ENCODE results near the gene G6PC3.

The G6PC3 gene

DNA sequence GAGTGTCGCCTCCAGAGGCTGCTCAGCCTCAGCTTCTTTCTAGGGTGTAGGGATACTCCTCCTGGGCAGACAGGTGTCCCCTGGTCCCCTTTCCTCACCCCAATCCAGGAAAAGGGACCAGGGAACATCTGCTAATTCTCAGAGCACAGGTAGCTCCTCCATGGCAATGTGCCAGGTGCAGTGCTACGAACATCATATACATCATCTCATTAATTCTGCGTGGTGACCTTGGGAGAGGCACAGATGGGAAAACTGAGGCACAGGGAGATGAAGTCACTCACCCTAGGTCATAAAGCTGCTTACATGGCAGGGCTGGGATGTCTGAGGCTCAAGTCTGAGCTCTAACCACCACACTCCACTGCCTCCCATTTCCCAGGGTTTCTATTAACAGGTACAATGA lies 41.2 kb downstream of the G6PC3 start:
- H3K4me3 ChIP-seq (ENCODE audit: low read depth, low read length) = no peak overlapping the region
- in situ Hi-C loops (cut with HindIII; ENCODE audit: low sequenced_read_pairs) = no loop called here
- TF ChIP-seq, protein P1, sequence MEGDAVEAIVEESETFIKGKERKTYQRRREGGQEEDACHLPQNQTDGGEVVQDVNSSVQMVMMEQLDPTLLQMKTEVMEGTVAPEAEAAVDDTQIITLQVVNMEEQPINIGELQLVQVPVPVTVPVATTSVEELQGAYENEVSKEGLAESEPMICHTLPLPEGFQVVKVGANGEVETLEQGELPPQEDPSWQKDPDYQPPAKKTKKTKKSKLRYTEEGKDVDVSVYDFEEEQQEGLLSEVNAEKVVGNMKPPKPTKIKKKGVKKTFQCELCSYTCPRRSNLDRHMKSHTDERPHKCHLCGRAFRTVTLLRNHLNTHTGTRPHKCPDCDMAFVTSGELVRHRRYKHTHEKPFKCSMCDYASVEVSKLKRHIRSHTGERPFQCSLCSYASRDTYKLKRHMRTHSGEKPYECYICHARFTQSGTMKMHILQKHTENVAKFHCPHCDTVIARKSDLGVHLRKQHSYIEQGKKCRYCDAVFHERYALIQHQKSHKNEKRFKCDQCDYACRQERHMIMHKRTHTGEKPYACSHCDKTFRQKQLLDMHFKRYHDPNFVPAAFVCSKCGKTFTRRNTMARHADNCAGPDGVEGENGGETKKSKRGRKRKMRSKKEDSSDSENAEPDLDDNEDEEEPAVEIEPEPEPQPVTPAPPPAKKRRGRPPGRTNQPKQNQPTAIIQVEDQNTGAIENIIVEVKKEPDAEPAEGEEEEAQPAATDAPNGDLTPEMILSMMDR (IDR thresholded peaks at IDR 0.05; ENCODE audit: low read depth, low read length, missing control alignments) = no peak
- no peak for DNase-seq (ENCODE audit: low read depth)

DNA sequence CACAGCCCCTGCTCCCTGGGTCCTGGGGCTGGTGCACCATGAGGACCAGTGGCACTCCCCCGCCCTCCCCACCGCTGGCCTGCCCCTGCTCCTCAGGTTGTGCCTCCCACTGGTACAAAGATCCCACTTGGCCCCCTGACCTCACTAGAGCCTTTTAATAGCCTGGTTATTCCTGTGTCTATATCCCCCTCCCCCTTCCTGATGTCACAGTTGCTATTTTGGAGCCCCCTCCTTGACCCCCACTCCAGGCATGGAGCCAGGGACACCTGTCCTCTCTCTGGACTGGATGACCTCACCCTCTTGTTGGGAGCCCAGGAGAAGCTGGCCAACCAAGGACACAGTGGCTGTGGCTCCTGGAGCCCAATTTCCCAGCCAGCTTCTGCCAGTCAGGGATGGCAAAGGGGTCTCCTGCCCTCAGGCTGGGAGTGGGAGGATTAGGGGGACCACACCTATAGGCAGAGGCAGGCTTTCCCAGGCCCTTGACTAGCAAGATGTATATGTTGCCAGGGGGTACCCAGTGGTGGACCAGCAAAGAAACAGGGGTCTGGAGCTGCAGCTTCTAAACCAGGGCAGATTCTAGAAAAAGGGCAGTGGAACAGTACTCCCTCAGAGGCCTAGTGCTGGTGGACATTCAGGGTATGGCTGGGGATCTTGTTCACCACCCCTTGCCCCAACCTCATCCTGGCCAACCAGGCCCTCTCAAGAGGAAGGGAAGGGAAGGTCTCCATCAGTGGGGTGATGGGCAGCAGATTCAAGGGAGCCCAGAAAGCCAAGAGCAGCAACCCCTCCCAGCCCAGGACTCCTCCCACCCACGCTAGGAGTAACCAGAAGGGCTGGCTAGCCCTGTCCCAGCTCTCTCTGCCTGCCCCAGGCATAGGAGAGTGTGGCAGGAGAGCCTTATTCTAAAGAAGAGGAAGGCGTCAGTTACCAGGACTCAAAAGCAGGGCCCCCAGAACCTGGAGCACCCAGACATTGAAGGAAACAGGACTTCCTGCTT lies 42.0 kb downstream of the G6PC3 start:
- TF ChIP-seq, protein P1 (IDR thresholded peaks at IDR 0.05; ENCODE audit: low read depth, low read length, missing control alignments) = no peak
- H3K4me3 ChIP-seq (ENCODE audit: low read depth, low read length) = no peak overlapping the region
- in situ Hi-C loops (cut with HindIII; ENCODE audit: low sequenced_read_pairs) = no loop called here
- DNase-seq (ENCODE audit: low read depth) = no peak

DNA sequence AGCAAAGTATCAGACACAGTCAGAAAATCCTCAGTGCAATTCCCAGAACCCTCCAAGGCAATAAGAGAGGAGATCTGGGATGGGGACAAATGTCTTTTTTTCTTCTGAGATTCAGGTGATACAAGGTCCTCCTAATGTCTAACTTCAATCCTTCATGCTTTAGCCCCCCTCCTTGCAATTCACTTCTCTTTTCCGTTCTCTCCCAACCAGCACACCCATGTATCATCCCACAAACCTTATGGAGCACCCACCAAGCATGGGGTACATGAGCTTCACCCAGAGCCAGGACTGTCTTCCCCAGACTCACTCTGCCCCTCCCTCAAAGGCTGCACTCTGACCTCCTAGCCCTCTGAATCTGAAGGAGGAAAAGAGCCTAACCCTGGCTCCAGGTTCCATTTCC lies 42.8 kb downstream of the G6PC3 start:
- H3K4me3 ChIP-seq (ENCODE audit: low read depth, low read length) = no peak overlapping the region
- TF ChIP-seq, protein P1 (IDR thresholded peaks at IDR 0.05; ENCODE audit: low read depth, low read length, missing control alignments) = no peak
- in situ Hi-C loops (cut with HindIII; ENCODE audit: low sequenced_read_pairs) = no loop called here
- no peak for DNase-seq (ENCODE audit: low read depth)

DNA sequence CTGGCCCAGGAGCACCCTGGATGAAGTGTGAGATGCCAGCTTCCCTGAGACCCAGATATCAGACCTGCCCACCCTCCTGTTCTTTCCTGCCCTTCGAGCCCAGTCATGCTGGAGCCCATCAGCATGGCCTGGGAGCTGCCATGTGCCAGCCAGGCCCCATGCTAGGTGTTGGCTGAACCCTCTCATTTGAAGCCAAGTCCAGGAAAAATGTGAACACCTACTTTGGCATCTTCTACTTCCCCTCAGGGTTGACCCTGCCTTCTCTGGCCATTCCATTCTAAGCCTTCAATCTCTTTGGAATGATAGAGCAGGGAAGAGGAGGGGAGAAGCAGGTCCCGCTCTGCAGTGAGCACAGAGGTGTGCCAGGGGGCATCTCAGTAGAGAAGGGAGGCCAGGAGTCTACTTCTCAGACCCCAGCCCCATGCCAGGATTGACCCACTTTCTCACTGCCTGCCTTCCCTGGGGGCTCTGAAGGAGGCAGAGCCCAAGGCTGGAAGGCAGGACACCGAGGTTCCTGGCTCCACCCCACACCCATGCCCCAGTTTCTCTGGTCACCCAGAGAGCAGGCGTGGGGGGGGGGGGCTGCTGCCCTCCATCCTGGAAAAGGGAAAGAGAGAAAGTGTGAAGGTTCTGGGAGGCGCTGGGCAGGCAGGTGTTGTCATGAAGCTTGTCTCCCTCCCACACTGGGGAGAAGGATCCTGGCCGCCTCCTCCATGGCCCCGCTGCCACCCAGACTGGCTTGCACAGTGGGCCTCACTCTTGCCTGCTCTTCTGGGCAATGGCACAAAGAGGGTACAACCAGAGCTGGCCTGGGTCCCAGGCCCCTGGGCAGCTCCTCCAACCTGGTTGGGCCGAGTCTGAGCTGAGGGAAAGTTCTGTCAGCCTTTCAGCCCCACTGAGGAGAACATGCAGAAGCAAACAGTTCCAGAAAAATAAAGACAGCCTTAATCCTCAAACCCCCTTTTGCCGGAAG lies 43.6 kb downstream of the G6PC3 start:
- no peak overlapping the region for H3K4me3 ChIP-seq (ENCODE audit: low read depth, low read length)
- in situ Hi-C loops (cut with HindIII; ENCODE audit: low sequenced_read_pairs) = no loop called here
- TF ChIP-seq, protein P1 (IDR thresholded peaks at IDR 0.05; ENCODE audit: low read depth, low read length, missing control alignments) = no peak
- no peak for DNase-seq (ENCODE audit: low read depth)

DNA sequence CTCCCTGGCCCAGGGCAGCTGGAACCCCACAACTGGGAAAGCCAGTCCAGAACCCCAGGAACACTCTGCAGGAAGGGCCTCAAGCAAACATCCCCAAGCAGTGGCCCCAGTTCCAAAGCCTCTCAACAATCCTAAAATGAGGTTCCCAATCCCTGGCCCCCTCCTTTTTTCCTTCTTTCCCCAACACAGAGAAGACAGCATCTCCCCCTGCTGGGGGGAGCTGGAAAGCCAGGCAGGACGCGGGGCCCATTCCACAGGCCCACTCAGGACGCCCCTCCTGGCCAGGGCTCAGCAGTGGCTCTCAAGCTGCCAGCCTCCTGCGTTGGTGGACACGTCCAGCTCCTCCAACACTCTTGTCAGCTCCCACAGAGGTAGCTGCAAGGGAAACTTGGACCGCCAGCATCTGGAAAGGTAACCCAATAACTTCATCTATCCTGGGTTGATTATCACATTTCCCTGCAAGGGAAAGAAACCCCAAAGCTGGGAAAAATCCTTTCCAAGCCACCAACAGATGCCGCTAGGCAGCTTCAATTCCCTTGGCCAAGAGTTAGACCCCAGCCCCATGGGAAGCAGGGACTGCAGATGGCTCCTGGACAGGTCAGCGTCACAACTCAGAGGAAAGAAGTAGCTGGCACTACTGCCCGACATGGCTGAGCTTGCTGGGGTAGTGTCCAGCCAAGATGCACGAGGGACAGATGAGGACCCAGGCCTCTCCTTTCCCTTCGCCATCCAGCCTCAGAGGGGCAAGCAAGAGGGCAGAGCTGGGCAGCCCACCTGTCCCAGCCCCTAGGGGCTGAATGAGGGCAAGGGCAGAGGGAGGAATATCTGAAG lies 45.3 kb downstream of the G6PC3 start:
- H3K4me3 ChIP-seq (ENCODE audit: low read depth, low read length) = no peak overlapping the region
- no peak for DNase-seq (ENCODE audit: low read depth)
- in situ Hi-C loops (cut with HindIII; ENCODE audit: low sequenced_read_pairs) = no loop called here
- TF ChIP-seq, protein P1 (IDR thresholded peaks at IDR 0.05; ENCODE audit: low read depth, low read length, missing control alignments) = peak; percentile 92

All from astrocyte of the cerebellum (primary cell).